H1 (cell line): ENCODE measurements around the gene CEND1. TPM values are rescaled to one million over a fixed set of nuclear protein-coding genes. Genes with fewer than 3 reads are reported as not detected.

Source experiments
- CTCF ChIA-PET: fragments of 300-600 bp; sonication (Branson Sonifier 250); formaldehyde crosslinking; loops from one replicate; lab custom pipeline; 2021; ENCODE audit not compliant: partially characterized antibody; lab: Charles Lee
- POLR2A ChIA-PET: fragments of 300-600 bp; sonication (Branson Sonifier 250); formaldehyde crosslinking; loops from one replicate; lab custom pipeline; 2021; ENCODE audit warnings: inconsistent platforms; ENCODE audit not compliant: partially characterized antibody; lab: Charles Lee
- DNase-seq, 2 experiments: peaks; one replicate each; pipeline versions ENCODE4 v3.0.0 to v3.0.0-alpha.2; 2010 to 2022; ENCODE audit warnings: low spot score in 2 of 2, low read depth in 1 of 2, mixed read lengths in 1 of 2
- FAIRE-seq: peaks from 2 replicates; lab custom pipeline; 2011; peaks lifted over from hg19 to GRCh38; lab: Jason Lieb, UNC
- H2AFZ ChIP-seq: 2 replicates; pipeline ENCODE4 v1.8.1; 2012; ENCODE audit warnings: low read length, inconsistent platforms
- H2AK5ac ChIP-seq: 2 replicates; pipeline ENCODE4 v1.6.1; 2013; ENCODE audit warnings: low read depth, low read length
- H2BK120ac ChIP-seq: replicated peaks from 2 replicates; pipeline ENCODE3; 2013; ENCODE audit warnings: low read depth, low read length, inconsistent platforms
- H2BK12ac ChIP-seq: 2 replicates; pipeline ENCODE4 v1.6.1; 2013; ENCODE audit warnings: low read depth, low read length
- H2BK15ac ChIP-seq: 2 replicates; pipeline ENCODE4 v1.6.1; 2013; ENCODE audit warnings: low read length
- H2BK20ac ChIP-seq: 2 replicates; pipeline ENCODE4 v1.6.1; 2013; ENCODE audit warnings: low read length
- H2BK5ac ChIP-seq: 2 replicates; pipeline ENCODE4 v1.6.1; 2013; ENCODE audit warnings: low read depth, low read length
- H3K14ac ChIP-seq: 2 replicates; pipeline ENCODE4 v1.6.1; 2013; ENCODE audit warnings: inconsistent platforms; ENCODE audit not compliant: insufficient read length
- H3K18ac ChIP-seq: 2 replicates; pipeline ENCODE4 v1.6.1; 2013; ENCODE audit warnings: low read length; ENCODE audit errors: extremely low read depth
- H3K23ac ChIP-seq: 2 replicates; pipeline ENCODE4 v1.6.1; 2013; ENCODE audit warnings: inconsistent platforms; ENCODE audit not compliant: insufficient read length
- H3K23me2 ChIP-seq: 2 replicates; pipeline ENCODE4 v1.6.1; 2013; ENCODE audit warnings: low read depth, low read length
- H3K27ac ChIP-seq: 2 replicates; pipeline ENCODE4 v1.6.1; 2011; ENCODE audit warnings: low read depth, low read length, inconsistent platforms
- H3K27me3 ChIP-seq, 4 experiments: replicated peaks in 1 of 4; 1 replicate in 1 of 4; 2 replicates in 3 of 4; pipeline versions ENCODE4 v1.6.1 to v1.8.1; 2011 to 2013; ENCODE audit warnings: low read length in 3 of 4, mild to moderate bottlenecking in 3 of 4, inconsistent platforms in 2 of 4, mixed read lengths in 2 of 4, moderate library complexity in 1 of 4; ENCODE audit not compliant: control insufficient read depth in 3 of 4, insufficient read depth in 3 of 4; ENCODE audit errors: extremely low read depth in 1 of 4
- H3K36me3 ChIP-seq, 4 experiments: 2 replicates each; pipeline versions ENCODE4 v1.6.1 to v1.8.1; 2011 to 2013; ENCODE audit warnings: mild to moderate bottlenecking in 4 of 4, low read length in 3 of 4, moderate library complexity in 2 of 4, control low read depth in 1 of 4, inconsistent platforms in 1 of 4; ENCODE audit not compliant: insufficient read depth in 4 of 4, control insufficient read depth in 2 of 4
- H3K4ac ChIP-seq: replicated peaks from 2 replicates; pipeline ENCODE3; 2013; ENCODE audit warnings: low read length, low read depth, mixed read lengths, inconsistent platforms; ENCODE audit not compliant: insufficient read length
- H3K4me1 ChIP-seq, 4 experiments: replicated peaks in 1 of 4; 1 replicate in 1 of 4; 2 replicates in 3 of 4; pipeline versions ENCODE4 v1.6.1 to v1.8.1; 2011 to 2013; ENCODE audit warnings: low read length in 3 of 4, inconsistent platforms in 2 of 4, mixed read lengths in 1 of 4; ENCODE audit not compliant: insufficient read depth in 4 of 4, control insufficient read depth in 3 of 4
- H3K4me2 ChIP-seq, 2 experiments: 2 replicates each; pipeline versions ENCODE4 v1.6.1 to v1.8.1; 2011 to 2013; ENCODE audit warnings: low read depth in 2 of 2, low read length in 2 of 2, control low read depth in 1 of 2, inconsistent platforms in 1 of 2, mild to moderate bottlenecking in 1 of 2; ENCODE audit not compliant: insufficient read depth in 1 of 2
- H3K4me3 ChIP-seq, 4 experiments: fragments of 200-600, 300-600 bp in 1 of 4; sonication (generic), shearing (Covaris generic), sonication (Bioruptor Twin) in 1 of 4; 2 replicates each; pipeline versions ENCODE4 v1.5.1 to v1.8.1; 2011 to 2016; ENCODE audit warnings: low read length in 4 of 4, low read depth in 3 of 4, control low read depth in 2 of 4, inconsistent platforms in 2 of 4, mild to moderate bottlenecking in 2 of 4, mixed read lengths in 1 of 4, moderate library complexity in 1 of 4; ENCODE audit not compliant: insufficient read depth in 2 of 4; ENCODE audit errors: extremely low read depth in 1 of 4
- H3K56ac ChIP-seq: replicated peaks from 2 replicates; pipeline ENCODE3; 2013; ENCODE audit warnings: low read depth, mild to moderate bottlenecking, mixed read lengths, low read length, inconsistent platforms; ENCODE audit not compliant: insufficient read length
- H3K79me1 ChIP-seq: 2 replicates; pipeline ENCODE4 v1.6.1; 2013; ENCODE audit warnings: low read depth, low read length, control low read depth
- H3K79me2 ChIP-seq, 2 experiments: 2 replicates each; pipeline versions ENCODE4 v1.6.1 to v1.8.1; 2012 to 2013; ENCODE audit warnings: low read length in 2 of 2, mild to moderate bottlenecking in 2 of 2, inconsistent platforms in 1 of 2; ENCODE audit not compliant: insufficient read depth in 2 of 2, control insufficient read depth in 1 of 2
- H3K9ac ChIP-seq, 4 experiments: replicated peaks in 1 of 4; 1 replicate in 1 of 4; 2 replicates in 3 of 4; pipeline versions ENCODE4 v1.6.1 to v1.8.1; 2011 to 2013; ENCODE audit warnings: low read depth in 3 of 4, low read length in 3 of 4, control low read depth in 2 of 4, mild to moderate bottlenecking in 2 of 4, moderate library complexity in 2 of 4, inconsistent platforms in 1 of 4; ENCODE audit errors: extremely low read depth in 1 of 4
- H3K9me3 ChIP-seq, 2 experiments: 2 replicates each; pipeline versions ENCODE4 v1.6.1 to v1.8.1; 2012 to 2013; ENCODE audit warnings: mild to moderate bottlenecking in 2 of 2, moderate library complexity in 2 of 2, control low read depth in 1 of 2, inconsistent platforms in 1 of 2, low read depth in 1 of 2, low read length in 1 of 2, mixed read lengths in 1 of 2; ENCODE audit not compliant: insufficient read depth in 2 of 2
- H4K20me1 ChIP-seq, 2 experiments: replicated peaks in 1 of 2; 2 replicates each; pipeline versions ENCODE3 to v1.8.1; 2011 to 2013; ENCODE audit warnings: inconsistent platforms in 2 of 2, low read length in 2 of 2, mild to moderate bottlenecking in 1 of 2; ENCODE audit not compliant: insufficient read depth in 2 of 2, control insufficient read depth in 1 of 2
- H4K5ac ChIP-seq: 2 replicates; pipeline ENCODE4 v1.6.1; 2013; ENCODE audit warnings: low read length, low read depth, mixed read lengths, inconsistent platforms; ENCODE audit not compliant: insufficient read length
- H4K8ac ChIP-seq: 2 replicates; pipeline ENCODE4 v1.8.0; 2013; ENCODE audit warnings: mild to moderate bottlenecking, moderate library complexity, low read length, inconsistent platforms; ENCODE audit not compliant: insufficient read depth; ENCODE audit errors: extremely low read depth
- H4K91ac ChIP-seq: replicated peaks from 2 replicates; pipeline ENCODE3; 2013; ENCODE audit warnings: low read length, mixed read lengths, inconsistent platforms; ENCODE audit not compliant: insufficient read length
- E2F6 ChIP-seq: IDR thresholded peaks from 2 replicates; pipeline ENCODE4 v1.6.1; 2012; ENCODE audit warnings: inconsistent platforms
- KDM4A ChIP-seq: IDR thresholded peaks from one replicate; pipeline ENCODE4 v1.7.1; 2012; ENCODE audit warnings: low read depth, mild to moderate bottlenecking, moderate library complexity, low read length, inconsistent platforms; ENCODE audit not compliant: severe bottlenecking
- SP1 ChIP-seq: IDR thresholded peaks from 2 replicates; pipeline ENCODE4 v1.6.1; 2011; ENCODE audit warnings: low read depth, low read length
- WGBS, 2 experiments: shearing (Covaris generic) in 1 of 2; methylation state at CpG; one replicate each; pipeline versions ENCODE4 v1.1.6 to v1.1.7; 2013 to 2015; ENCODE audit warnings: low lambda C conversion rate in 2 of 2, mixed read lengths in 2 of 2, inconsistent platforms in 1 of 2, low coverage in 1 of 2, missing lambda C conversion rate in 1 of 2; ENCODE audit not compliant: insufficient replicate concordance in 2 of 2, insufficient coverage in 1 of 2, insufficient read length in 1 of 2; ENCODE audit errors: extremely low coverage in 1 of 2, missing lambda C conversion rate in 1 of 2; 5-methylcytosine and 5-hydroxymethylcytosine counted together
- polyA plus RNA-seq, 7 experiments: library from polyadenylated mRNA; depleted of rRNA in 3 of 7; stranded (reverse) in 5 of 7; unstranded in 2 of 7; fragments of >200 nt in 5 of 7; fragments of 200-250 nt in 2 of 7; gene quantifications; 1 replicate in 5 of 7; 2 replicates in 1 of 7; 4 replicates in 1 of 7; pipeline versions ENCODE4 v1.2.1 to v1.2.3, GENCODE V29; 2011 to 2013; ENCODE audit warnings: missing spikeins in 2 of 7, mixed read lengths in 2 of 7
- total RNA-seq: library from RNA; stranded (reverse); fragmentation: NEBNext Ultra II Directional; extraction: Animal tissue kit (Norgen Biotek cat#: 25700); gene quantifications from 2 replicates; pipeline ENCODE4 v1.2.1, GENCODE V29; 2021

Gene CEND1
- total and polyA plus RNA-seq, 2 of the 8 experiments (the other 6 are each of a cell fraction or from before 2014, with no cell fraction given), result 0.82 to 5.0 TPM

DNA sequence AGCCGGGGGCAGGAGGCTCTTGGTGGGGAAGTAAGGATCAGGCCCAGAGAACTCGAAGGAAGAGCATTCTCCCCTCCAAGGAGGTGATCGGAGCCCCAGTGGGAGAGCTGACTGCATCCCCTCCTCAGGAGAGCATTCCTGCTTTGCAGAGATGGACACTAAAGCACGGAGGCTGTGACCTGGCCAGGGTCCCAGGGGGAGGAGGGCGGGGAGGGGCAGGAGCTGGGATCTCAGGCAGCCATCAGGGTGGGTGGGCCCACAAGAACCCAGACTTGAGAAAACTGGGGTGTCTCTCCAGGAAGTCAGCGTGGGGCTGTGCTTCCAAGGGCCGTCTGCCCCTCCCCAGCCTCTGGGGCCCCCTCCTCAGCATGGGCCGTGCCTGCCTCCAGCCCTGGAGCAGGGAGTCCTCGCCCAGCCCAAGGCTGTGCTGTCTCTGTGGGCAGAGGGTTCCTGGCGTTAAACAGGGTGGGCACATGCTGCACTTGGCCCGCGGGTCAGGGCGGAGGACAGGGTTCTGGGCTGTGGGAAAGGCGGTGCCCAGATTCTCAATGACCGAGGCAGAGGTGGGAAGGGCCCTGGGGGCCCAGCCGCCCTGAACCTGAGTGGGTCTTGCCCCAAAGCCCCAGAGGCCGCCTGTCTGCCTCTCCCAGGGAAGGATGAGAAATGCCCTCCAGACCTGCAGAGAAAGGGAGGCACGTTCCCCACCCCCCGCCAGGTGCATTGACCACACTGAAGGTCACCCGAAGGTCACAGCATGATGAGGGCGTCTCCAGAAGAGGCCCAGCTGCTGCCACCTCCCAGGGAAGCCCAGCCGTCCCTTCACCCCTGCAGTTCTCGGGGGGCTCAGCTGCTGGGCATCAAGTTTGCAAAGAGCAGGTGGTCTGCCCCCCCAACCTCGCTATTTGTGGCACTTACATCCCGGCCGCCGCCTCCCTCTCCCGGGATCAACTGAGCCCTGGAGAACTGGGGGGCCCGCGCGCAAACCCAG, 643 bp downstream of the CEND1 start:
- no peak overlapping the region for H3K27ac ChIP-seq
- H3K23ac ChIP-seq, result no peak overlapping the region
- CTCF ChIA-PET, result interaction anchor here (1.0 kb wide), 2 partner anchors 14 to 15 kb away, joined by 3 to 4 read pairs; no protein-coding TSS in a partner anchor
- H3K4me2 ChIP-seq, result peak overlapping the region; percentile 46 to 60
- WGBS, 2 experiments, result 77% methylated on average over 15 of the region's 31 CpGs; no CpG with 5 or more reads in 1 of the 2 experiments
- no peak overlapping the region for H2AFZ ChIP-seq
- H4K8ac ChIP-seq, result peak overlapping the region; percentile 35
- no peak overlapping the region for H3K4ac ChIP-seq
- H2BK12ac ChIP-seq, result peak overlapping the region; percentile 23; the same call in 1 of the 2 replicates
- H4K5ac ChIP-seq, result no peak overlapping the region
- no peak overlapping the region for H4K91ac ChIP-seq
- H3K9ac ChIP-seq, result no peak overlapping the region
- H3K14ac ChIP-seq, result no peak overlapping the region
- no peak for TF ChIP-seq KDM4A
- TF ChIP-seq E2F6, result 0 out of 2 replicates have a peak, but pooled peaks have one; percentile 17
- TF ChIP-seq SP1, result no peak
- no peaks in the 10 kb centered on the region; the same call in 1 of the 2 replicates for H3K23me2 ChIP-seq
- peak overlapping the region; percentile 32 for H3K18ac ChIP-seq
- H2BK20ac ChIP-seq, result no peak overlapping the region
- H3K9me3 ChIP-seq, result no peaks in the 10 kb centered on the region
- no peaks in the 10 kb centered on the region for H3K27me3 ChIP-seq
- no peaks in the 10 kb centered on the region for H3K79me2 ChIP-seq
- H2BK120ac ChIP-seq, result no peak overlapping the region
- FAIRE-seq (no peak), DNase-seq (no peak)
- H3K79me1 ChIP-seq, result peaks cover 3% of the 10 kb centered on the region; the same call in 1 of the 2 replicates
- H3K56ac ChIP-seq, result no peak overlapping the region
- peaks cover 2 to 11% of the 10 kb centered on the region in 2 experiments for H4K20me1 ChIP-seq
- no peak overlapping the region for H2BK15ac ChIP-seq
- no peak overlapping the region for H2AK5ac ChIP-seq
- peak overlapping the region in 2 of 4 experiments; percentile 11 to 44; a peak in 3 of 8 replicates for H3K4me3 ChIP-seq
- POLR2A ChIA-PET, result interaction anchor here (0.9 to 53.0 kb wide), 11 partner anchors 9 to 168 kb away, joined by 3 to 1917 read pairs (median 4); partner anchors contain the start of genes CD151, CRACR2B, GATD1 and PIDD1
- H3K36me3 ChIP-seq, result peaks cover 0 to 9% (median 0%) of the 10 kb centered on the region in 4 experiments; a peak in 3 of 8 replicates
- H2BK5ac ChIP-seq, result no peak overlapping the region
- H3K4me1 ChIP-seq, result peaks cover 0 to 18% (median 11%) of the 10 kb centered on the region in 4 experiments; a peak in 6 of 7 replicates
